NCI-H526 (cell line): ENCODE measurements around the gene FRG2.
"Not testable (repeated sequence)": the region's sequence is repeated elsewhere in the genome, so short reads cannot be mapped to it uniquely, and the experiment has no call there.

Source experiments
- DNase-seq, 2 experiments: peaks; one replicate each; lab custom pipeline; 2025; lab: John Stamatoyannopoulos, UW

FRG2 gene

GRCh38 chr4:190027156-190027555 is at the start of gene FRG2:
FRG2 (minus strand) TSS chr4:190027256; CDS start chr4:190027204, 52 bp downstream.
- not testable (repeated sequence) for DNase-seq

DNA sequence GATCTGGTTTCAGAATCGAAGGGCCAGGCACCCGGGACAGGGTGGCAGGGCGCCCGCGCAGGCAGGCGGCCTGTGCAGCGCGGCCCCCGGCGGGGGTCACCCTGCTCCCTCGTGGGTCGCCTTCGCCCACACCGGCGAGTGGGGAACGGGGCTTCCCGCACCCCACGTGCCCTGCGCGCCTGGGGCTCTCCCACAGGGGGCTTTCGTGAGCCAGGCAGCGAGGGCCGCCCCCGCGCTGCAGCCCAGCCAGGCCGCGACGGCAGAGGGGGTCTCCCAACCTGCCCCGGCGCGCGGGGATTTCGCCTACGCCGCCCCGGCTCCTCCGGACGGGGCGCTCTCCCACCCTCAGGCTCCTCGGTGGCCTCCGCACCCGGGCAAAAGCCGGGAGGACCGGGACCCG is 41.3 kb upstream of the FRG2 start:
- not testable (repeated sequence) for DNase-seq

DNA sequence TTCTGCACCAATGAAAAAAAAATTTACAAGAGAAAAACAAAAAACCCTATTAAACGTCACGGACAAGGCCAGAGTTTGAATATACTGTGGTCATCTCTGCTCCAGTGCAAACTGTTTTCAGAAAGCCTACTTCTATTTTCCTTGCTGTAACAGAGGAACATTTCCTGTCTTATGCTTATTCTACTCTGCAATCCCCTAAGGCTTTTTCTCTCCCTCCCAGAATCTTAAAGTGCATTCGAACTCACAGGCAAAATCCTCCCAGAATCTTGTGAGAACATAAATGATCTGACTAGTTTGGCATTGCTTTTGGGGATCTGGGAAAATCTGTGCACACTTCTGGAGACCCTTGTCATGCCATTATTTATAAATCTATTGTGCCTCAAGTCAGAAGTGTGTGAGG is 37.7 kb upstream of the FRG2 start:
- not testable (repeated sequence) for DNase-seq

DNA sequence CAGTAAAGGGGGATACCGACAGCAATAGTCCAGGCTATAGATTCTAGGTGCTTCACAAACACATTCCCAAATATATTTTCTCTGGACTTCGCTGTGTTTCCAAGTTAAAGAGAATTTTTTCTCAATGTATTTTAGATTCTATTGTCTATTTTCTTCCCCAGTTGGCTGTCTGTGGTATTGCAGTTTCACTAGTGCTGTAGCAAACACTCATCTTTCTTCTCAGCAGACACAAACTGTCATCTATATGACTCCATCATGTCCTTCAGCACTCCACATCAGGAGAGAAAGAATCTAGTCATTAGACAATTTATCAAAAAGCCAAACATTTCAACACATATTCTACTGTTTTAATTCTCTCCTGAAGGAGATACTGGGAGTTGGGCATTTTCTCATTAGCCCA is 37.3 kb upstream of the FRG2 start, which contains the start of gene DBET:
TSS of gene DBET (plus strand) at position 161 of the 400 bp plus-strand sequence.
- DNase-seq = not testable (repeated sequence)

- not testable (repeated sequence) for DNase-seq
These were observed 31.9 kb upstream of the FRG2 start for GRCh38 chr4:190058997-190059396.

GRCh38 chr4:190049378-190050239 is 22.6 kb upstream of the FRG2 start:
- DNase-seq = not testable (repeated sequence)

DNA sequence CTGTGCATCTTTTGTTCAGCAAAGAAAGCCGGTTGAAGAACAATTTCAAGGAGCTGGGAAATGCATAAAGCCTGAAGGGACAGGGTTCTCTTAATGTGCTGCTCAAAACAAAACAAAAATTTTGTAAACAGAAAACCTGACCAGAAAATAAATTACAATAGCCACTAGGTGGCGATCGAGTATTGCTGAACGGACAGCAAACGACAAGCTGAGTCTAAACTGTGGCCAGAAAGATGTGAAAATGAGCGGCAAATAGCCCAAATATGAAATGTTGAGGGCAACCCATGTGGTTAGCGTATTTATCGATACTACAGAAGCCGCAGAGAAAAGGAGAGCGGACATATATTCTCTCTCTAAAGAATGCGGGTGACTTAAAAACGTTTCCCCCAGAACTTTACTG is 20.6 kb upstream of the FRG2 start:
- not testable (repeated sequence) for DNase-seq

DNA sequence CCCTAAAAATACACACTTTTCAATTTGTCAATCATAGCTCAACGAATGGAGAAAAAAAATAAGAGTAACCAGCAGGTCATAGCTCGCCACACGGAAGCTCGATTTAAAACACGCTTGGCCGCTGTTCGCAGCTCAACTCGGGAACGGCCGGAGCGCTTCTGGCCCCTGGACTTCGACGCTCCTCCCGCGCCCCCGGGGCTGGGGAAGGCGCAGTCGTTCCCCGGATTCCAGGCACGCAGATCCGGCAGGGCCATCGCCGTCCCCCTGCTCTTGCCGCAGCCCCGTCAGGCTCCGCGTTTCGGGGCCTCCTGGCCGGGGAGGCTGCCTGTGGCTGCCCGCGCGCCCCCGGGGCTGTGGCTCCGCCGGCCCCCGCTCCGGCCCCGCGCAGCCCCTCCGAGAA is 13.8 kb upstream of the FRG2 start:
- not testable (repeated sequence) for DNase-seq

DNA sequence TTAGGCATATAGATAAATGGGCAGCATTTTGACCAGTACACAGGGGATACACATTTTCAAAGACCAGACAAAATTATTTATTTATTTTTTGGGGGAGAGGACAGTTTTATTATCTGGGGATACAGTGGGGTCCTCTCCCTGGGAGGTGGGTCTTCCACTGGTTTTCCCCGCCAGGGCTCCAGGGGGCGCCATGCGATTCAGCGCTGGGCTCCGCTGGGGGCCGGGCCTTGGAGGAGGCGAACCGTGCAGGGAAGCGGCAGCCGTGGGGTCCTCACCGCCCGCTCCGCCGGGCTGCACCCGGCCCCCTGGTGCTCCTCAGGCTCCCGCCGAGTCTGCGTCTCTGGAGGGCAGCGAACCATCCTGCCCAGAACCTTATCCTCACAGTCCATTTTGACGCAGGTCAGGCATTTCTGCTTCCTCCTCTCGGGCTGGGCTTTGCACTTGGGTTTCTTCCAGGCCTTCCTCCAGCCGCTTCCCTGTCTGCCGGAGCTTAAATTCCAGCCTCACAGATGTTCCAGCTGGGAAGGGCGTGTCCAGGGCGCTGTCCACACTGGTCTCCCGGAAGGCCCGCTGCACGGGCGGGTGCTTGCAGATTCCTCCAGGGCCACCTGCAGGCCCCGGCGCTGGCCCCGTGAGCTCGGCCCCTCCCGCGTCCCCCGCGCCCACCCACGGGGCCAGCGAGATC is 10.8 kb upstream of the FRG2 start:
- not testable (repeated sequence) for DNase-seq

DNA sequence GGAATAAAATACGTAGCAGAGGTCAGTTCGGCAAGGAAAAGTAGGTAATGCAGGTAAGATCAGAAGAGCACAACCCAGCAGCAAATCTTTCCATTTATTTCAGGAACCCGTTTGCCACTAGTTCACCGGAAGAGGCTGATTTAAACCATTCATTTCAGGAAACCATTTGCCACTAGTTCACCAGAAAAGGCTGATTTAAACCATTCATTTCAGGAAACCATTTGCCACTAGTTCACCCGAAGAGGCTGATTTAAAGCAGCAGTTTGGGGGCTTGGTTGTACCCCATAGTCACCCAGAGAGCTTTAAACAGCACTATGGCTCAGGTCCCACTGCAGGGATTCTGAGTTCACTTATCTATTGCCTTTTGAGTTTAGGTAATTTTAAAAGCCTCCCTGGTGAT is 4.2 kb upstream of the FRG2 start:
- not testable (repeated sequence) for DNase-seq

GRCh38 chr4:190022614-190023281 is 4.3 kb downstream of the FRG2 start:
- DNase-seq = not testable (repeated sequence)

DNA sequence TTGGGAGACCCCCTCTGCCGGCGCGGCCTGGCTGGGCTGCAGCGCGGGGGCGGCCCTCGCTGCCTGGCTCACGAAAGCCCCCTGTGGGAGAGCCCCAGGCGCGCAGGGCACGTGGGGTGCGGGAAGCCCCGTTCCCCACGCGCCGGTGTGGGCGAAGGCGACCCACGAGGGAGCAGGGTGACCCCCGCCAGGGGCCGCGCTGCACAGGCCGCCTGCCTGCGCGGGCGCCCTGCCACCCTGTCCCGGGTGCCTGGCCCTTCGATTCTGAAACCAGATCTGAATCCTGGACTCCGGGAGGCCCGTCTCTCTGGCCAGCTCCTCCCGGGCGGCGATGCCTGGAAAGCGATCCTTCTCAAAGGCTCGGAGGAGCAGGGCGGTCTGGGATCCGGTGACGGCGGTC is 5.1 kb downstream of the FRG2 start:
- not testable (repeated sequence) for DNase-seq

DNA sequence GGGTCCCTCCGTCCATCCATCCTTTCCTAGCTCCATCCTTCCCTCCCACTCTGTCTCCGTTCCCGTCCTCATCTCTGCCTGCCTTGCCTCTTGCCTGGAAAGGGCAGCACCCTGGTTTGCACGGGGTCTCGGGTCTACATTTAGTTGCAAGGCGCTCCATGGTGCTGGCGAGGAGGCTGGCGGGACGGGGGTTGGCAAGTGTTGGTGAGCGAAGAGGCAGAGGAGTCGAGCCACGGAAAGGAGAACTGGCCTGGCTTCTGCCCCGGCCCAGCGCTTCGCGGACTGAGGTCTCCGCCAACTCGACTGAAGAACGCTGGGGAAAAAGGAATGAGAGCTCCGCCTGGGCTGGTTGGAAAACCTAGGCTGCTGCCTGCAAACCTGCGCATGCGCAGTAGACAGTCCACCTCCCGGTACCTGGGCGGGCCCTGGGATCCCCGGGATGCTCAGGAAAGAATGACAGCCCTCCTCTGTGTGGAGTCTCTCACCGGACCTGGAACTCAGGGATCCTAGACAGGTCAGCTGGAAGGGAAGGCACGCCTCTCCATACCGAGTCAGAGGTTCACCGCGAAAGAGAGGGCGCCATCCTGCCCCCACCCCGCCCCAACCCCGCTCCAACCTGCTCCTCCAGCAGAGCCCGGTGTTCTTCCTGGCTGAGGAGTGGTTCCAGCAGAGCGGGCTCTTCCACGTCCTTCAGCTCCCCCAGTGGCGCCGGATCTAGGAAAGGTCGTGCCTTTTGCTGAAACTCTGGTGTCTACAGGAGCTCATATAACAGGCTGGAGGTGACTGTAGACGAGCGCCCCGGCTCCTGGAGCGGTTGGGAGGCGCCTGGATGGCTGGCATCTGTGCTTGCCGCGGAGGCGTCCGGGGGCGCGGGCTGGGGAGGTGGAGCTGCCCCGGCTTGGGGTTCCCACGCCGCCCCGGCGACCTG is 6.0 kb downstream of the FRG2 start:
- DNase-seq = no peak

DNA sequence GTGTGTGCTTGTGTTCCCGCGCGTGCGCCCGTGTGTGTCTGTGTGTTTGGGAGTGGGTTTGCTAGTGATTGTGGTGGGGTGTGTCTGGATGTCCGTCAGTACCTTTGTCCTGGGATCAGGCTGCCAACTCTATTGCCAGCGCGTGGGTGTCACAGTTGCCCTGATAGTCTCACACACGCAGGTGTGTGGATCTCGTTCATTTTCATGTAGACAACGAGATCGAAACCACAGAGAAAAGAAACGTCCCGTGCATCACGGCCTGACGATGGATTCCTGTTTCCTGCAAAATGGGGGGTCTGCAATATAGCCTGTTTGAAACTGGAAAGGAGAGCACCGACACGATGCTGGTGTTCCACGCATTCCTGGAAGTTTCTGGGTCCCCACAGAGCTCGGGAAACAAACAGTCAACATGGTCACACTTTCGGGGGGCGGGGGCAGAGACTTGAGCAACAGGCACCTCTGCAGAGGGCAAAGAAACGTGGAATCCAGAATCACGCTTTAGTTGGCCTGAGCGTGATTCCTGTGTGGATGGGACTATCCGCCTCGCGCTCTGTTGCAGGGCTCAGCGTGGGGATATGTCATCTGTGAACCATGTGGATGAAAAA is 7.1 kb downstream of the FRG2 start:
- not testable (repeated sequence) for DNase-seq

DNA sequence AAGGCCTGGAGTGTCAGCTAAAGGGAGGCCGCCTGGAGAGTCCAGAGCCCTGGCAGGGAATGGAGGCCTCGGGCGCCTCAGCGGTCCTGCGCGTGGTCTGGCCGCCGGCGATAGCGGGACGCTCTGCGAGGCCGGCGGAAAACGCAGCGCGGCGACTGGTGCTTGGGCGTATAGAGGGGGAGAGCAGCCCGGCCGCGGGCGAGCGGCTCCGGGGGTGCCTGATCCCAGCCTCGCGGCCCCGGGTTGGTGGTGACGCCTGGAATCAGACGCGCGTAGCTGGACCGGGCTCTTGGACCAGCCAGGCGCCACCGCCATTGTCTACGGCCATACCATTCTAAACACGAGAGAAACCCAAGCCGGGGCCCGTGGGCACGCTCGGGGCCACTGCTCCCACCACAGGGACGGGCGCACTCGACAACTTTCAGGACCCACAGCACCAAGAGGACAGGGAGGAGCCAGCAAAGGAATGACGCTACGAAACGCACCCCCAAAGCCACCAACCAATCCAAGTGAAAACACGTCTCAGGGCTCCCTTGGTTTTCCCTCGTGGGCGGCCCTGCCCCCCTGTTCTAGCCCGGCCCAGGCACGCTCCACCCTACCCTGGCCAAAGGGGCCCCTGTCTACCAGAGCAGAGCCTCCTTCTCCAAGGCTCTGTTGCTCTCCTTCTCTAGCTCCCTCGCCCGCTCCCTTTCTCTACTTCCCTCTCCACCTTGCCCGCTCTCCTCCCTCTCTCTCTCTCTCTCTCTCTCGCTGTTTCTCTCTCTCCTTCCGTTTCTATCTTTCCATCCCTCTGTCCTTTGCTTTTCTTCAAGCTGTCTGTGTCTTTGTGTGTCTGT is 7.8 kb downstream of the FRG2 start:
- no peak for DNase-seq

- no peak for DNase-seq
These were observed 8.7 kb downstream of the FRG2 start for GRCh38 chr4:190018201-190018920.

- DNase-seq = no peak
These were observed 9.5 kb downstream of the FRG2 start for GRCh38 chr4:190017357-190018200.
